NB4 (cell line): Measurements from ENCODE around the gene GAB2.
"Not testable (repeated sequence)": the region's sequence is repeated elsewhere in the genome, so short reads cannot be mapped to it uniquely, and the experiment has no call there.

Experiments used
- DNase-seq: peaks from one replicate; pipeline ENCODE4 v3.0.0; 2010; ENCODE audit warnings: low read depth
- H3K4me3 ChIP-seq: one replicate; pipeline ENCODE4 v1.5.1; 2011; ENCODE audit warnings: mild to moderate bottlenecking, low read depth, low read length, moderate library complexity
- CTCF ChIP-seq: IDR thresholded peaks from one replicate; pipeline ENCODE4 v1.5.1; 2012; ENCODE audit warnings: low read depth, low read length
- MAX ChIP-seq: IDR thresholded peaks from 2 replicates; pipeline ENCODE4 v1.6.1; 2011; ENCODE audit warnings: low read depth, low read length
- MYC ChIP-seq: IDR thresholded peaks from 2 replicates; pipeline ENCODE4 v1.6.1; 2011; ENCODE audit warnings: low read depth, low read length
- POLR2A ChIP-seq: IDR thresholded peaks from 2 replicates; pipeline ENCODE4 v1.6.1; 2011; ENCODE audit warnings: mild to moderate bottlenecking; ENCODE audit not compliant: insufficient read length; ENCODE audit errors: extremely low read depth

Gene GAB2

DNA sequence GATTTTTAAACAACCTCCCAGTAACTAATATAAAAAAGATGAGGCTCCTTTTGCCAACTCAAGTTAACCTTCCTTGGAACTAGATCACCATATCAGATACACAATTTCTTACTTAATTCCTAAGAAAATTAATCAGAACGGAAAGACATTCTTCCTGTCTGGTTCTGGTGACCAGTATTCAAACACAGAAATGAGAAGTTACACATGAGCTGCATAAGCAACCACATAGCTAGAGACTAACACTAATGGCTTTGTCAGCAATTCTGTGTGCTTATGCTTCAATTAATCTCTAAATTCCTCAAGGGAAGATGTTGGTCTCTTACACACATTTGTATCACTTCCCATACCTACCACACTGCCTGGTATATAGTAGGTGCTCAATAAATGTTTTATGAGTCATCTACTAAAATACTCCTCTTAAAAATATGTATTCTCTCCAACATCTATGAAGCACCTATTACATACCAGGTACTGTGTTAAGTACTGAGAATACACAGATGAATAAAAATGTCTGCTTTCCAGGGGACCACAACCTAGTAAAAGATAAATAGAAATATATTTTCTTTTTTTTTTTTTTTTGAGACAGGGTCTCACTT, 54.5 kb downstream of the GAB2 start:
- DNase-seq: peak; percentile 24
- no peak overlapping the region for H3K4me3 ChIP-seq
- TF ChIP-seq MAX (no peak), CTCF (no peak), POLR2A (no peak), MYC (no peak)

GRCh38 chr11:78361228-78361627, 56.4 kb downstream of the GAB2 start:
- H3K4me3 ChIP-seq: no peak overlapping the region
- no peak for DNase-seq
- no peak for TF ChIP-seq CTCF
- TF ChIP-seq POLR2A: no peak
- TF ChIP-seq MYC: no peak
- TF ChIP-seq MAX: no peak

DNA sequence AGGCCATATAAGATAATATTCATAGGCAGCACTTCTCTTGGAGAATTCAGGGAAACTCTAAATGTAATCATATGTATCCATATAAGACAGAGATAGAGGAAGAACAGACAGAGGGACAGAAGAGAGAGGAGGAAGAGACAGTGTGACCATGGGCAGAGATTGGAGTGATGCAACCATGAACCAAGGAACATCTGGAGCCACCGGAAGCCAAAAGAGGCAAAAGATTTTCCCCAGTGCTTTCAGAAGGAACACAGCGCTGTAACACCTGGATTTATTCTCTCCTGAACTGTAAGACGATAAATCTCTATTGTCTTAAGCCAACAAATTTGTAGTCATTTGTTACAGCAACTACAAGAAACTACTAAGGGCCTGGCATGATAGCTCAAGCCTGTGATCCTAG, 57.7 kb downstream of the GAB2 start:
- TF ChIP-seq POLR2A: no peak
- TF ChIP-seq MAX: no peak
- no peak for TF ChIP-seq CTCF
- no peak for TF ChIP-seq MYC
- DNase-seq: no peak
- no peak overlapping the region for H3K4me3 ChIP-seq

GRCh38 chr11:78357924-78358323, 59.7 kb downstream of the GAB2 start:
- H3K4me3 ChIP-seq, DNase-seq: not testable (repeated sequence)

DNA sequence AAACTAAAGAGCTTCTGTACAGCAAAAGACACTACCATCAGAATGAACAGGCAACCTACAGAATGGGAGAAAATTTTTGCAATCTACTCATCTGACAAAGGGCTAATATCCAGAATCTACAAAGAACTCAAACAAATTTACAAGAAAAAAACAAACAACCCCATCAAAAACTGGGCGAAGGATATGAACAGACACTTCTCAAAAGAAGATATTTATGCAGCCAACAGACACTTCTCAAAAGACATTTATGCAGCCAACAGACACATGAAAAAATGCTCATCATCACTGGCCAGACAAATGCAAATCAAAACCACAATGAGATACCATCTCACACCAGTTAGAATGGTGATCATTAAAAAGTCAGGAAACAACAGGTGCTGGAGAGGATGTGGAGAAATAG, 60.2 kb downstream of the GAB2 start:
- not testable (repeated sequence) for DNase-seq, H3K4me3 ChIP-seq

DNA sequence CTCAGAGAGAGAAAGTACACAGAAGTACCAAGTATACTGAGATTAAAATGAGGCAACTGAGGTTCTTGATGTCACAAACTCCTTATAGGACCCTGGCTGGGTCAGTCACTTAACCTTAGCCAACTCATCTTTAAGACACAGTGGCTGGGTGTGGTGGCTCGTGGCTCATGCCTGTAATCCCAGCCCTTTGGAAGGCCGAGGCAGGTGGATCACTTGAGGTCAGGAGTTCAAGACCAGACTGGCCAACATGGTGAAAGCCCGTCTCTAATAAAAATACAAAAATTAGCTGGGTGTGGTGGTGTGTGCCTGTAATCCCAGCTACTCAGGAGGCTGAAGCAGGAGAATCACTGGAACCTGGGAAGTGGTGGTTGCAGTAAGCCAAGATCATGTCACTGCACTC, 61.9 kb downstream of the GAB2 start:
- not testable (repeated sequence) for DNase-seq, H3K4me3 ChIP-seq

- peak; percentile 33 for DNase-seq
- H3K4me3 ChIP-seq: no peak overlapping the region
- TF ChIP-seq MAX (no peak), MYC (no peak), CTCF (no peak), POLR2A (no peak)
These were observed 62.3 kb downstream of the GAB2 start for GRCh38 chr11:78355309-78355705.
